HCT116 (cell line): Measurements from ENCODE around the gene SLC17A5.

Experiments
- CTCF ChIP-seq, 3 experiments: fragments of 200-600 bp in 1 of 3; sonication (generic) in 1 of 3; IDR thresholded peaks in 2 of 3; conservative IDR thresholded peaks in 1 of 3; 2 replicates each; pipeline ENCODE4 v1.5.1; 2012 to 2017; ENCODE audit warnings: low read depth in 2 of 3, low read length in 2 of 3, antibody characterized with exemption in 1 of 3, borderline replicate concordance in 1 of 3, control low read depth in 1 of 3, mild to moderate bottlenecking in 1 of 3, mixed read lengths in 1 of 3, mixed run types in 1 of 3, moderate library complexity in 1 of 3; ENCODE audit not compliant: insufficient read depth in 1 of 3
- EZH2 ChIP-seq: fragments of 200-600 bp; sonication (generic); IDR thresholded peaks from 2 replicates; pipeline ENCODE4 v1.6.1; 2017; ENCODE audit warnings: antibody characterized with exemption, mixed run types
- MAX ChIP-seq: IDR thresholded peaks from 2 replicates; pipeline ENCODE4 v1.6.1; 2012
- POLR2A ChIP-seq: IDR thresholded peaks from 2 replicates; pipeline ENCODE4 v1.7.0; 2011; ENCODE audit warnings: borderline replicate concordance; ENCODE audit not compliant: insufficient read depth, insufficient read length; ENCODE audit errors: extremely low read depth
- POLR2AphosphoS5 ChIP-seq: IDR thresholded peaks from 2 replicates; pipeline ENCODE4 v1.6.1; 2011; ENCODE audit warnings: mild to moderate bottlenecking, low read depth, low read length, moderate library complexity
- RAD21 ChIP-seq: IDR thresholded peaks from 2 replicates; pipeline ENCODE4 v1.6.1; 2012; ENCODE audit warnings: low read depth, mild to moderate bottlenecking
- REST ChIP-seq: IDR thresholded peaks from 2 replicates; pipeline ENCODE4 v1.6.1; 2012; ENCODE audit warnings: low read depth
- YY1 ChIP-seq: IDR thresholded peaks from 2 replicates; pipeline ENCODE4 v1.6.1; 2011; ENCODE audit warnings: low read length, low read depth, moderate library complexity, mild to moderate bottlenecking; ENCODE audit not compliant: insufficient replicate concordance; ENCODE audit errors: extremely low read depth

GRCh38 chr6:73547036-73547435 is 106.8 kb downstream of the SLC17A5 start:
- TF ChIP-seq REST = no peak
- no peak for TF ChIP-seq CTCF (IDR thresholded peaks at IDR 0.05 in 2 of 3, conservative IDR thresholded peaks at IDR 0.05 in 1 of 3; ENCODE audit: borderline replicate concordance in 1 of 3, insufficient read depth in 1 of 3, low read depth in 2 of 3, low read length in 2 of 3)
- no peak for TF ChIP-seq EZH2
- TF ChIP-seq POLR2A = no peak
- TF ChIP-seq MAX = no peak
- no peak for TF ChIP-seq POLR2AphosphoS5
- no peak for TF ChIP-seq YY1
- no peak for TF ChIP-seq RAD21
